Kidney (tissue), 14 donors: Measurements from ENCODE around the gene PAX5. TPM values are rescaled to one million over a fixed set of nuclear protein-coding genes. Genes with fewer than 3 reads are reported as not detected.

Source experiments
- DNase-seq, 5 donors: peaks; one replicate each; pipeline ENCODE4 v3.0.0-alpha.2; 2013 to 2020
- FAIRE-seq: peaks from 2 replicates; lab custom pipeline; 2012; peaks lifted over from hg19 to GRCh38; lab: Jason Lieb, UNC
- H3K27ac ChIP-seq, 2 donors: one replicate each; pipeline ENCODE4 v1.7.0; 2013; ENCODE audit warnings: low read depth in 2 of 2, low read length in 2 of 2, inconsistent platforms in 1 of 2
- H3K27me3 ChIP-seq: one replicate; pipeline ENCODE4 v1.7.1; 2013; ENCODE audit warnings: low read length, inconsistent platforms; ENCODE audit not compliant: control insufficient read depth, insufficient read depth
- H3K36me3 ChIP-seq, 3 donors: one replicate each; pipeline versions ENCODE4 v1.7.0 to v1.7.1; 2013; ENCODE audit warnings: low read length in 3 of 3, control low read depth in 1 of 3, inconsistent platforms in 1 of 3; ENCODE audit not compliant: insufficient read depth in 3 of 3, control insufficient read depth in 2 of 3
- H3K4me1 ChIP-seq, 3 donors: one replicate each; pipeline versions ENCODE4 v1.7.0 to v1.7.1; 2013; ENCODE audit warnings: low read length in 3 of 3, inconsistent platforms in 1 of 3, low read depth in 1 of 3; ENCODE audit not compliant: control insufficient read depth in 2 of 3, insufficient read depth in 2 of 3
- H3K4me3 ChIP-seq, 3 donors: one replicate each; pipeline versions ENCODE4 v1.7.0 to v1.8.1; 2013; ENCODE audit warnings: low read length in 3 of 3, control low read depth in 1 of 3, inconsistent platforms in 1 of 3
- H3K9ac ChIP-seq, 3 donors: one replicate each; pipeline versions ENCODE4 v1.7.0 to v1.7.1; 2013; ENCODE audit warnings: low read length in 3 of 3, control low read depth in 1 of 3, inconsistent platforms in 1 of 3
- H3K9me3 ChIP-seq, 3 donors: one replicate each; pipeline versions ENCODE4 v1.7.0 to v1.7.1; 2013; ENCODE audit warnings: low read length in 3 of 3, control low read depth in 1 of 3, inconsistent platforms in 1 of 3; ENCODE audit not compliant: control insufficient read depth in 2 of 3, insufficient read depth in 1 of 3
- CTCF ChIP-seq: IDR thresholded peaks from 3 replicates; pipeline ENCODE4 v1.5.1; 2012; ENCODE audit warnings: mild to moderate bottlenecking, moderate library complexity, borderline replicate concordance; ENCODE audit not compliant: insufficient read depth; ENCODE audit errors: extremely low read depth
- intact Hi-C: fragments of 100-400 bp; cut with DNase I; formaldehyde crosslinking; loops from one replicate; pipeline ENCODE4 v1.11.1; 2022
- polyA plus RNA-seq: library from polyadenylated mRNA; stranded (reverse); fragments of 350-450 nt; fragmentation: Illumina TruSeq; extraction: RNeasy Lipid Tissue Mini Kit (QIAGEN cat#74804); gene quantifications from one replicate; pipeline ENCODE4 v1.2.3, GENCODE V29; 2014; ENCODE audit warnings: low read depth, low replicate concordance; ENCODE audit not compliant: insufficient read depth
- total RNA-seq: library from RNA; stranded (reverse); fragmentation: NEBNext Ultra II Directional; extraction: Animal tissue kit (Norgen Biotek cat#: 25700); gene quantifications from one replicate; pipeline ENCODE4 v1.2.1, GENCODE V29; 2021
- donor health status: control.
- donor health status: control.
- donor health status: control.
- donor health status: control.
- donor health status: control.
- donor health status: DM: yes; HTN: yes; CAD: no.
- donor health status: Normal renal cell carcinoma (clear cell type).

Gene PAX5
- total and polyA plus RNA-seq, 2 donors from 2014 or later = 2.7 TPM; not detected in 1

GRCh38 chr9:36867672-36868471 lies 166.2 kb downstream of the PAX5 start:
- no peak overlapping the region for H3K27ac ChIP-seq
- no peak for FAIRE-seq
- no peak for TF ChIP-seq CTCF

DNA sequence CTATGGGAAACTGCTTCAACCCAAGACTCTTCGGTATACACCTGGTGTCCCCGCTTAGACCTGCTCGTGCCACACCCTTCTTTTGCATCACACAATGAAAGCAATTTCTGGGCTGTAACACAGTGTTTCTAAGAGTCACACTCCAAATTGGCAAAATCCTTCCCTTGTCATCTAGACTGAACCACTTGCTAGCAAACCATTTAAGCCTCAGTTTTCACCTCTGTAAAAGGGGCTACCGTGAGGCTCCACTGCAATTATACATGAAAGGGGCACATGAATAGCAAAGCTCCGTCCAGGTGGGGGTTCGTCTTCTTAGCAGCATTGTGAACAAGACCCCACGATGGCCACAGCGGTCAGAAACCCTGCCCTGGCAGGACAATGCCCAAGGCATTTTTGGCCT lies 166.8 kb downstream of the PAX5 start:
- Histone ChIP-seq H3K36me3 (no peaks in the 10 kb centered on the region), H3K4me1 (no peaks in the 10 kb centered on the region), H3K9ac (no peak overlapping the region), H3K4me3 (no peak overlapping the region), H3K27ac (no peak overlapping the region), H3K9me3 (no peaks in the 10 kb centered on the region), H3K27me3 (peaks cover 3% of the 10 kb centered on the region)
- TF ChIP-seq CTCF = no peak
- DNase-seq (no peak), FAIRE-seq (no peak)
- intact Hi-C loops = no loop called here

More at GRCh38 chr9:36867672-36868471, 166.2 kb downstream of the PAX5 start:
- Histone ChIP-seq H3K4me1 (no peaks in the 10 kb centered on the region), H3K36me3 (no peaks in the 10 kb centered on the region), H3K27me3 (peaks cover 3% of the 10 kb centered on the region), H3K4me3 (no peak overlapping the region), H3K9me3 (no peaks in the 10 kb centered on the region), H3K9ac (no peak overlapping the region)
- intact Hi-C loops = no loop called here
- peak in 2 of 5 donors; percentile 35 to 59 for DNase-seq

- Histone ChIP-seq H3K9me3 (no peaks in the 10 kb centered on the region), H3K27me3 (peaks cover 3% of the 10 kb centered on the region), H3K4me3 (no peak overlapping the region), H3K36me3 (no peaks in the 10 kb centered on the region), H3K4me1 (no peaks in the 10 kb centered on the region), H3K9ac (no peak overlapping the region), H3K27ac (no peak overlapping the region)
- intact Hi-C loops = no loop called here
- FAIRE-seq (no peak), DNase-seq (no peak)
- TF ChIP-seq CTCF = no peak
These were observed 167.2 kb downstream of the PAX5 start for GRCh38 chr9:36866840-36867239.
